ENCODE results near the gene GNAT3.

GRCh38 chr7:80548840-80549530 lies 37.1 kb upstream of the GNAT3 start:
- TF ChIP-seq POLR2A (IDR thresholded peaks at IDR 0.05) (no peak), CTCF (IDR thresholded peaks at IDR 0.05) (no peak)

Measured in uterus (tissue), 2 donors.